ENCODE data around the gene SEMA3D.

DNA sequence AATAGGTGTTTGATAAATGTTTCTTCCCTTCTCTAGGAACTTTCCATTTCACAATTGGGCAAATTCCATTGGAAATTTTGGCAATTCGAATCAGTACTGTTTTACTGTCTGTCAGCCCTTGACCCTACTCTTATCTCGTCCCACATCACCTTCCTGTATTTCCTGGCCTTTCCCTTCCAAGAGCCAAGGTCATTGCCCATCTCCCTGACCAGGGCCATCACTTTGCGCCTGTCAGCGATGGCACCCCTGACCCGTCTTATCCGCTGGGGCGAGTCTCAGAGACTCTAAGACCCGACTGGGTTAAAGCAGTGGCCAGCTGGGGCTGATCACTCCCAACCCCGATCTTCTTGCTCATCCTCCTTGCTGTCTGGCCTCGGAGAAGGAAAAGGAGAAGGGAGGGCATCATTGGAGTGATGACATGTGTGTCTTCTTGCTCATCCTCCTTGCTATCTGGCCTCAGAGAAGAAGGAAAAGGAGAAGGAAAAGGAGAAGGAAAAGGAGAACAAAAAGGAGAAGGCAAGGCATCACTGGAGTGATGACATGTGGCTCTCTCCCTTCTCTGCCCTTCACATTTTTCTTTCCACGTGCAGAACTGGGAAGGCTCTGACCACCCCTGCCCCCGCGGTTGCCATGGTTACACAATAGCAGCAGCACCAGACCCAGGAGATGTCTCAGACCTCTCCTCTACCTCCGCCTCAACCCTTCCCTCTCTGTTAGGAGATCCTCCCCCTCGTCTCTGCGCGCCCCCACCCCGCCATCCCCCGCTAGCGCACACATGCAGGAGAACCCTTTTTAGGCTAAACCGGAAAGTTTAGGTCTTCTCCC lies 2.0 kb downstream of the SEMA3D start:
- TF ChIP-seq POLR2AphosphoS5 (IDR thresholded peaks at IDR 0.05) (no peak), CTCF (IDR thresholded peaks at IDR 0.05) (no peak), POLR2A (IDR thresholded peaks at IDR 0.05) (no peak)

All from prostate gland (tissue), 2 donors.